ENCODE data around the gene RBM43.

The RBM43 gene

DNA sequence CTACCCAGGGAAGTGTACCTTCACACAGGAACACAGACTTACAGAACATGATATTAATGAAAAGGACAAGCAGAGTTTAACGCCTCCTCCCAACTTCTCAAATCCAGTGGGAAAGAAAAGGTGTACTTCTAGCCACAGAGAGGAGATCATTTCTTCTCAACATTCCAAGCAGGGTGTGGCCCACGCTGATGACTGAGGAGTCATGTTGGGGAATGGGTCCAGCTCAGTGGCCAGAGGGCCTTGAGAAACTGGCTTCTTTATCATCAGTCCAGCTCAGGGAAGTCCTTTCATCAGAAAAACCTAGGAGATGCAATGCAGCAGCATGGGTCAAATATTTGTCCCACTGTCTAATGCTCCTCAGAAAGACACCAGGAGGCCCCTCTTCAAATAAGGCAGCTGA lies 63.0 kb downstream of the RBM43 start:
- no peak overlapping the region for H3K27ac ChIP-seq
- no peak for TF ChIP-seq ZFX (IDR thresholded peaks at IDR 0.05; ENCODE audit: borderline replicate concordance)
- TF ChIP-seq, protein P1, sequence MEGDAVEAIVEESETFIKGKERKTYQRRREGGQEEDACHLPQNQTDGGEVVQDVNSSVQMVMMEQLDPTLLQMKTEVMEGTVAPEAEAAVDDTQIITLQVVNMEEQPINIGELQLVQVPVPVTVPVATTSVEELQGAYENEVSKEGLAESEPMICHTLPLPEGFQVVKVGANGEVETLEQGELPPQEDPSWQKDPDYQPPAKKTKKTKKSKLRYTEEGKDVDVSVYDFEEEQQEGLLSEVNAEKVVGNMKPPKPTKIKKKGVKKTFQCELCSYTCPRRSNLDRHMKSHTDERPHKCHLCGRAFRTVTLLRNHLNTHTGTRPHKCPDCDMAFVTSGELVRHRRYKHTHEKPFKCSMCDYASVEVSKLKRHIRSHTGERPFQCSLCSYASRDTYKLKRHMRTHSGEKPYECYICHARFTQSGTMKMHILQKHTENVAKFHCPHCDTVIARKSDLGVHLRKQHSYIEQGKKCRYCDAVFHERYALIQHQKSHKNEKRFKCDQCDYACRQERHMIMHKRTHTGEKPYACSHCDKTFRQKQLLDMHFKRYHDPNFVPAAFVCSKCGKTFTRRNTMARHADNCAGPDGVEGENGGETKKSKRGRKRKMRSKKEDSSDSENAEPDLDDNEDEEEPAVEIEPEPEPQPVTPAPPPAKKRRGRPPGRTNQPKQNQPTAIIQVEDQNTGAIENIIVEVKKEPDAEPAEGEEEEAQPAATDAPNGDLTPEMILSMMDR (IDR thresholded peaks at IDR 0.05) = no peak

All from 22Rv1 (cell line).